ENCODE measurements around the gene SNX9.

DNA sequence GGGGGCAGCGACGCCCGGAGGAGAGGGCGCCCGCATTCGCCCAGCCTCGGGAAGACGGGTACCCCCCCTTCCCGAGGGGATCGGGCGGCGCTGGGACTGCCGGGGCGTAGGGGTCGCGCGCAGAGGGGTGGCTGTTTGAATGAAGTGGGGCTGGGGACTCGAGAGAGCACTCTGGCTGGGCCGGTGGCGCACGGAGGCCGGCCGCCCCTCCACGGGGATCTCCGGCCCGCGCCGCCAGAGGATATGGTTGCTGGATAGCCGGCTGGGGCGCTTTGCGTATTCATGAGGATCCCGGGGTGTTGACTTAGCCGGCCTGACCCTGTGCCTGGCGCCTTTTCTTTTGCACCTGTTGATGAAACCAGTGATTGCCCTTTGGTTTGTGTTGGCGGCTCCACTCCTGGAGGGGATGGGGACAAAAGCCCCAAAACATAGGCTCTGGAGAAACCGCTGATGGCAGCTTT, 159.1 kb downstream of the SNX9 start:
- no peak for TF ChIP-seq POLR2A (IDR thresholded peaks at IDR 0.05)
- TF ChIP-seq, protein P1, sequence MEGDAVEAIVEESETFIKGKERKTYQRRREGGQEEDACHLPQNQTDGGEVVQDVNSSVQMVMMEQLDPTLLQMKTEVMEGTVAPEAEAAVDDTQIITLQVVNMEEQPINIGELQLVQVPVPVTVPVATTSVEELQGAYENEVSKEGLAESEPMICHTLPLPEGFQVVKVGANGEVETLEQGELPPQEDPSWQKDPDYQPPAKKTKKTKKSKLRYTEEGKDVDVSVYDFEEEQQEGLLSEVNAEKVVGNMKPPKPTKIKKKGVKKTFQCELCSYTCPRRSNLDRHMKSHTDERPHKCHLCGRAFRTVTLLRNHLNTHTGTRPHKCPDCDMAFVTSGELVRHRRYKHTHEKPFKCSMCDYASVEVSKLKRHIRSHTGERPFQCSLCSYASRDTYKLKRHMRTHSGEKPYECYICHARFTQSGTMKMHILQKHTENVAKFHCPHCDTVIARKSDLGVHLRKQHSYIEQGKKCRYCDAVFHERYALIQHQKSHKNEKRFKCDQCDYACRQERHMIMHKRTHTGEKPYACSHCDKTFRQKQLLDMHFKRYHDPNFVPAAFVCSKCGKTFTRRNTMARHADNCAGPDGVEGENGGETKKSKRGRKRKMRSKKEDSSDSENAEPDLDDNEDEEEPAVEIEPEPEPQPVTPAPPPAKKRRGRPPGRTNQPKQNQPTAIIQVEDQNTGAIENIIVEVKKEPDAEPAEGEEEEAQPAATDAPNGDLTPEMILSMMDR (IDR thresholded peaks at IDR 0.05): no peak
